ENCODE results near the gene MYH13.

MYH13 gene

DNA sequence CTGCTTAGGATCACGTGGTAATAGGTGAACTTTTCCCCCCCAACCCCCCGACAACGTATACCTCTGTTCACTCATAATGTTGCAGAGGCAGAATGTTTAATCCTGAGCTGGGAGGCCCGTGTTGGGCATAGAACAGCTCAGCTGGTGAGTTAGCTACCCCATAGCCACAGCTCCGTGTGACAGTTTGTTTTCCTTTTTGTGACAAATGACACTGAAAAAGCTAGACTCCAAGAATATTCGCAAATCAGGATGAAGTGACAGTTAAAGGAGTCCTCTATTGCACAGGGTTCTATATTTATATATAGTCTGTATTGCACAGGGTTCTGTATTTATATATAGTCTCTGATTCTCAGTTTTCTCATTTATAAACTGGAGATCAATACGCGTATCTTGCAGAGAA, 33.8 kb downstream of the MYH13 start:
- DNase-seq, result no peak

DNA sequence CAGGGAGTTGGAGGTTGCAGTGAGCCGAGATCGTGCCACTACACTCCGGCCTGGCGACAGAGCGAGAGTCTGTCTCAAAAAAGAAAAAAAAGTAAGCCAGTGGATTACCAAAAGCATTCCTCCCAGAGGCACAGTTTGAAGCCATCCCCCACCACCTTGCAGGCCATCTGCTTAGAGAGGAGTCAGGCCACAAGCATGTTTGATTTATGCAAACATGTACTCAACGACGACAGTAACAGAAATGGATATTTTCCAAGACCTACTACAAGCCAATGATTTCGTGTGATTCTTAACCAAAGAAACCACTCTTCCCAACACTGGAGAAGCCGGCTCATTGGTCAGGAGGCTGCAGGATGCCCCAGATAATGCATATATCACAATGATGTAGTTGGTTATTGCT, 34.8 kb downstream of the MYH13 start:
- DNase-seq, result no peak

DNA sequence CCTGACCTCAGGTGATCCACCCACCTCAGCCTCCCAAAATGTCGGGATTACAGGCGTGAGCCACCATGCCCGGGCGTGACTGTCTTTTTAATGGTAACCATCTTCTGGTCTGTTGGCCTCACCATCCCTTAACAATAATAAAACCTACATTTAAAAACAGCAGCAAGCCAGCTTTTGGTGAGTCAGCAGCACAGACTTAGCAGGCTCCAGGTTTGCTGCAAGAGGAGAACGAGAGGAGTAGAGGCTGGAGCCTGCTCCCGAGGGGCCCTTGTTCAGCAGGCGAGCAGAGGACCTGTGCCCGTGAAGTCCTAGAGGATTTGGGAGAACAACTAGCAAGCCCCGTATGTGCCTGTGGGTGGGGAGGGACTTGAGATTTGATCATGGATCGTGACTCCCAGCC, 35.7 kb downstream of the MYH13 start:
- no peak for DNase-seq

DNA sequence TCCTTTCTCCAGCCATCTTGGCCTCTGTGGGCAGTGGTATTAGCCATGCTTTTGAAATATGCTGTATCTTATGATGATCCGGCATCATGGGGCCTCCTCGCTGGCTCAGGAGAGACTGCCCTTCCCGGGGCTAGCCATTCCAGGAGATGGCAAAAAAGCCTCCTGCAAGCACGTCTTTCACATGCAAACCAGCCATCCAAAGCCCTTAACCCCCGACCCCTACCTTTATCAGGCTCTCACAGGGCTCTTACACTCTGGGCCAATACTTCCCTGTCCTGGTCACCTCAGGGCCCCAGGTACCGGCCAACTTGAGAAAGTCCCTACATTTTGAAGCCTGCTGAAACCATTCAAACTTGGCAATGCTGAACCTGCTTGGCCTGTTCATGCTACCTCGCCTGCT, 36.4 kb downstream of the MYH13 start:
- DNase-seq, result no peak

DNA sequence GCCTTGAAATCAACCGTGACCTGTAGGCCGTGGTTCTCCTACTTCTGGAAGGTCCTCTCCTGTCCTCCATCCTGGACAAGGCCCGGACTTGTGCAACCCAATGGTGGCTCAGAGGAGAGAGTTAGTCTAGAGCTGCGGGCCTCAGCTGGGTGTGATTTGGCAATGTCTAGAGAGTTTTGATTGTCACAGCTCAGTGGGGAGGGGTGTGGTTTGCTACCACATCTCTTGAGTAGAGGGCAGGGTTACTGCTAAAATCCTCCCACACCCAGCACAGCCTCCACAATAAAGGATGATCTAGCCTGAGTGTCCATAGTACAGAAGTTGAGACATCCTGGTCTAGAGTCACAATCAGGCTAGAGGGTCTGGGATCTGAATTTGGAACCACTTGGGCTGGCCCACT, 40.3 kb downstream of the MYH13 start:
- no peak for DNase-seq

DNA sequence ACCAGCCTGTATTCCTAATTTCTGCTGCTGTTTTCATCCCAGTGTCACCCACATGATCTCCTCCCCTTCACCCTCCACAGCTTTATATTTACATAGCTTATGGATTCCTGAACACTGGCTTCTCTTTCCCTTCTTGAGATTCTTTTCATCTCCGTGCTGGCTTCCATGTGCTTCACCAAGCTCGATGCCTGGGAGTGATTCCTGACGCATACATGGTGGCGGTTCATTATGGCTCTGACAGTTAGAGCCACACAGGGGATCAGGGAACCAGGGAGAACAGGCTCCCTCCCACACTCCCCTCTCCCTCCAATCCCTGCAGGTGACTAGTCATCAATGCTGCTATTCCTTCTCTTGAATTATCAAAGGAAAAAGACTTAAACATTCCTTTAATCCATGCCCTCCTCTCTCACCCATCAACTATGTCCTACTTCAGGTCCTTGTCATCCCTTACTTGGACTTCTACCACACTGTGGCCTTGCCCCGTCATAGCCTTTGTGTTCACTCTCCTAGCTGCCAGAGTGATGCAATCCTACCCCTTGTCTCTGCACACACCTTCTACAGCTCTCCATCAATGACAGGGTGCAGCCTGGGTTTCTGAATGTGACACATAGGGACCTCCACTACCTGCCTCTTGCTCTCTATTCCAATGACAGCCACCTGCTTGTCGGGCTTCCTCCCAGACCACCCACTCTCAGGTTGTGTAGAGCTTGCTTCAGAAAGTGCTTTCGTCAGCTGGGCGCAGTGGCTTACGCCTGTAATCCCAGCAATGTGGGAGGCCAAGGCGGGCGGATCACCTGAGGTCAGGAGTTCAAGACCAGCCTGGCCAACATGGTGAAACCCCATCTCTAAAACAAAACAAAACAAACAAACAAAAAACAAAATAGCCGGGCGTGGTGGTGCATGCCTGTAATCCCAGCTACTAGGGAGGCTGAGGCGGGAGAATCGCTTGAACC, 43.6 kb downstream of the MYH13 start:
- no peak for DNase-seq

DNA sequence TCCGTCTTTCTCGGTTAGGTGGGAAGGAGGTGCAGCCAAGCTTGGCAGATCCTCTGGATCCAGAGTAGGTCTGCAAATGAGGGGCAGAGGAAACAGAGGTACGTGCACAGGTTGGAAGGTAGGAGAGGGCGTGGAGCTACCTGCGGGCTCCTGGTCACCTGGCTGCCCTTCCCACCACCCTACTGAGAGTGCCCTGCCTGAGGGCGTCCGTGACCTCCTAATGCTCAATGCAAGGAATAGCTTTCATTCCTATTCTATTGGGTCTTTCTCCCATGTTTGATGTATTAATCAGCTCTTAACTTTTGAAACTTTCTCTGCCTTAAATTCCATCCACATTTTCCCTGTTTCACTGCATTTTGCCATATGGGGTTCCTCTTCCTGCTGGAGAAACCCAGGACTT, 44.6 kb downstream of the MYH13 start:
- no peak for DNase-seq

DNA sequence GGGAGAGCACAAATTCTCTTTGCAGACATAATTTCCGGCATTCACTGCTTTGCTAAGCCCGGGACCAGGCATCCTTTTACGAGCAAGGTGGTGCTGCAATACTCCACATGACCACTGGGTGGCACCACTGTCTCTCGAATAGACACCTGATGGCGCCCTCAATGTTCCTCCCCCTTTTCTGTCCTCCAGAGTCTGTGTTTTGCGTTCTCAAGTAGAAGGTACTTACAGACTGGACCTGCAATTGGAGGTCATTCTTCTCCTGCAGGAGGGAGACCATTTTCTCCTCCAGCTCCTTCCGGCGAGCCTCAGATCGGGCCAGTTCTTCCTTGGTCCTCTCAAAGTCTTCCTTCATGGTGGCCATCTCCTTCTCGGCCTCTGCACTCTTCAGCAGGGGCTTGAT, 45.2 kb downstream of the MYH13 start:
- peak; percentile 90 for DNase-seq

DNA sequence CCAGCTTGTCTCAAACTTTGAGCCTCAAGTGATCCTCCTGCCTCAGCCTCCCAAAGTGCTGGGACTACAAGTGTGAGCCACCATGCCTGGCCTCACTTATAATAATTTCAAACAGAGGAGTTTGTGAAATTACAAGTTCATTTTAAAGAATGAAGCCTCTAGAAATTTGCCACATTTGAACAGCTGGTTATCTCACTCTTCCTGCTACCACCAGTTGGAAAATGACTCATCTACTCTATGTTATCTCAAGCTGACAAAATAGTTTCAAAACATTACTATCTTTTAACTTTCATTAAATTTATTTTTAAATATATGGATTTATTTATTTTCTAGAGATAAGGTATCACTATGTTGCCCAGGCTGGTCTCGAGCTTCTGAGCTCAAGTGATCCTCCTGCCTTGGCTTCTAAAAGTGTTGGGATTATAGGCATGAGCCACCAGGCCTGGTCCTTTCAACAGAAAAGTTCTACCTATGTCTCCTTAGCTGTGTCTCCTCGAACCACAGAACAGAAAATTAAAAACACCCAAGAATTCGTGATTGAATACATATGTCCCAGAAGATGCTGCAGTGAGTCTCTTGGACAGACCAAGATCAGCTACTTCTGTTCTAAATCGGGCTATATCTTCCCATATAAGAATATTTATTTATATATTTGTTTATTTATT, 47.6 kb downstream of the MYH13 start:
- DNase-seq, result no peak

DNA sequence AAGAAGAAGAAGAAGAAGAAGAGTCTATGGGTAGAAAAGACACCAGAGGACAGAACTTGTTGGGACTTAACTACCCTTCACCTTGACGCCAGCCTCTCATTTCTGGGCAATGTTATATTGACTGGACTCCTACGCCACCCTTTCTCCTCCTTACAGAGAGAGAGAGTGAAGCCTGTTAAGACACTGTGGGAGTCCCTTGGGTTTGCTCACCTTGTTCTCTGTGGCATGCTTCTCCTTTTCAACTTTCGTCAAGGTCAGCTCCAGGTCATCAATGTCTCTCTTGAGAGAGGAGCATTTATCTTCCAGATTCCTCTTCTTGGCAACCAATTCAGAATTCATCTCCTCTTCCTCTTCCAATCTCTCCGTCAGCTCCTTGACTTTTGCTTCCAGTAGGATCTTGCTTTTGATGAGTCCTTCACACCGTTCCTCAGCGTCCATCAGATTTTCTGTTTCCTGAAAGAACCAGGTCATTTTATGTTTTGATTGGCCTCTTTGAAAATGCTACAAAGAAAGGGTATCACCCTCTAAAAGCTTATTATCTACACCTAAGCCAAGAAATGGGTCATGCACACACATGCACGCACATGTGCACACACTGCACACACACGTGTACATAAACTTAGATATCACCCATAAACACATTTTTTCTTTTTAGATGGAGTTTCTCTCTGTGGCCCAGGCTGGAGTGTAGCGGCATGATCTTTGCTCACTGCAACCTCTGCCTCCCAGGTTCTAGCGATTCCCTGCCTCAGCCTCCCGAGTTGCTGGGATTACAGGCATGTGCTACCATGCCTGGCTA, 48.8 kb downstream of the MYH13 start:
- no peak for DNase-seq

DNA sequence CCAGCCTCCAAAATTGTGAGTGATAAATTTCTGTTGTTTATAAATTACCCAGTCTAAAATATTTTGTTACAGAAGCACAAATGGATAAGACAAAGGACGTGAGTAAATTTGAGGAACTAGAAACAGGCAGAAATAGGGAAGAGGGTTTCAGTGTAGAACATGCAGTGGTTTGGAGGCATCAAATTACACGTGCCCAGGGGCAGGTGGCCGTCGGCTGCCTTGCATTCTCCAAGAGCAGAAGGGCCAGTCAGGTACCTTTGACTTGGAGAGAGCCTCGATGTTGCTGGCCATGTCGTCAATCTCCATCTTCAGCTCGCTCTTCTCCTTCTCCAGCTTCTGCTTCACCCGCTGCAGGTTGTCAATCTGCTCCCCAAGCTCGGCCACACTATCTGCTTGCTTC, 54.3 kb downstream of the MYH13 start:
- no peak for DNase-seq

DNA sequence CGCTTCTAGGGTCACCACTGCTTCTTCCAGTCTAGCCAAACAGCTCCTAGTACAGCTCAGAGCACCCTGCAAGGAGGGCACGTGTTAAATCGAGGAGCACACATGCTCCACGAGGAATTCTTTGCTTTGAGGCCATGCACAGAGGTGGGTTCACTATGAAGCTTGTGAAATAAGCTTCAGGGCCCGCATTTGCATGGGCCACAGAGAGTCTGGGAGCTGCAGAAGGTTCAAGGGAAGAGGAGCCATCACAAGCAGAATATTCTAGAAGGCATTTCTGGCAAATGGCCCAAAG, 55.3 kb downstream of the MYH13 start:
- DNase-seq, result no peak

DNA sequence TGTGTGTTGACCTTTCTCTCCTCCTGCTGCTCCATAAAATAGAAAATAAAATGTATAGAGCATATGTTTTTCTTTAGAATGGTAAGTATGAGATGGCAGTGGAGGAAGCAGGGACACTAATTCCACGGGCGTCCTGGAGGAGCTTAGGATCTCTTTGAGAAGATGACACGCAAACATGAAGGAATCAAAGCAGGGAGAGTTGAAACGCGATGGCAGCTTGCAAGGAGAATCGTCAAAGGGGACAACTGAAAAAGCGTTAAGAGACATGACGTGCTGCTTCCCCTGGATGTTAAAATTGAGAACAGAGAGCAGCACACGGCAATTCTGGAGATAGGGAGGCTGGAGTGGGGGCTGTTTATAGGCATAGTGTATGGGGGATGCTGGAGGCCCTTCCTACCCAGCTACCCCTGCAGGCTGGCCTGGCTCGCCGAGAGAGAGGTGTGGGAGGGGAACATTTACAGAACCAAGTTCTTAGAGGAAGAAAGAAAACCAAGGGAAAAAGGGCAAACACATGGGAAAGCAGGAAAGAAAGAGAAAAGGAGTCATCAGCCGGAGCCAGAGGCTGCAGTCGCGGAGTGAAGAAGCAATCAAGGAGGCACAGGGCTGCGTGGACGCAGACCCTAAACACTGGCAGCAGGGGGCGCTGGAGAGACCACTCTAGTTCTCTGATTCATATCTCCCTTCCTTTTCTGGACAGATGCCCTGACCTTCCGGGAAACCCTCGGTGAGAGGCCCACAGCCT, 55.8 kb downstream of the MYH13 start:
- DNase-seq, result peak; percentile 76

DNA sequence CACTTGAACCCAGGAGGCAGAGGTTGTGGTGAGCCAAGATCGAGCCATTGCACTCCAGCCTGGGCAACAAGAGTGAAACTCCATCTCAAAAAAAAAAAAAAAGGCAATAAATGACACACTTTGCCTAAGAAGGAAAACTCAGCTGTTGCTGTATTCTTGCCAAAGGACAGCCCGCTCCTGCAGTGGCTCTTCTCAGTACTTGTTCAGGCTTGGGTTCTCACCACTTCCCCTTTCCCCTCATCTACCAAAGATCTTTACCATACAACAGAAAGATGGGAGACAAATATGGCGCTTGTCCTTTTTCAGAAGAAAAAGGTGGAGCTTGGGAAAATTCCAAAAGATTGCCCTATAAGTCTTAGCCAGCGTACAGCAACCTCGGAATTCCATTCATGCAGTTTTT, 58.5 kb downstream of the MYH13 start:
- DNase-seq, result no peak

DNA sequence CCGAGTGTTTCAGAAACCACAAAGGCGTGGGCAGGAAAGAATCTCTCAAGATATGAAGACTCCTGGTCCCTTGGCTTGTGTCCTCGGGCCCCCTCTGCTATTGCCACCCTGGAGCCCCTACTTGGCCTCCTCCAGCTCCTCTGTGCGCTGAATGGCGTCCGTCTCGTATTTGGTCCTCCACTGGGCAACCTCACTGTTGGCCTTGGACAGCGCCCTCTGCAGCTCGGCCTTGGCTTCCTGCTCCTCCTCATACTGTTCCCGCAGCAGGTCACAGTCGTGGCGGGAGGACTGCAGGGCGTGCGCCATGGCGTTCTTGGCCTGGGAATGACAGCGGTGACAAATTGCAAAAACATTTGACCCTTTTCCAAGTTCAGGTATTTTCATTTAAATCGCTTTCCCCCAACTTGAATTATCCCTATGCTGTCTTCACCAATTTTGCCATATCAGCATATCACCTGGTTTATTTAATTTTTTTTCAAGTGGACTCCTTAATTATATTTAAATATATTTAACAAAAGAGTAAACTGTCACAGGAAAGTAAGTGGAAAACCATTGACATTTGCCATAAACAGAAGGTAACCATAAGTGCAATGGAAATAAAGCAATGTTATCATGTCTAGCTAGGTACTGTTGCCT, 59.7 kb downstream of the MYH13 start:
- no peak for DNase-seq

DNA sequence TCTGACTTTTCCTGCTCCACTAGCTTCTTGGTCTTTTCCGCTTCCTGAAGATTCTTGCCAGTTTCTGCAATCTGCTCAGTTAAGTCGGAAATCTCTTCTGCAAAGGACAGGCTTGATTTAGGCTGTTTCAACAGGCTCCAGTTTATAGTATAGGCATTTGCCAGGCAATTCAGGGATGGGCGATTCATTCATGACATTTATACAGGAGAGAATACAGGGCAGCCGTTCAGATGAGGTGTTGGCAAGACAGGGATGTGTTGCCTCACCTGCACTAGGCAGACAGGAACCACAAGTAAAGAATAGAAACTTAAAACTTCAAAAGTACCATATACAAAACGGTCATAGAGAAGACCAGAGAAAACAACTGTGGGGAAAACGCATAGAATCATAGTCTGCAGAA, 61.7 kb downstream of the MYH13 start:
- DNase-seq, result no peak

DNA sequence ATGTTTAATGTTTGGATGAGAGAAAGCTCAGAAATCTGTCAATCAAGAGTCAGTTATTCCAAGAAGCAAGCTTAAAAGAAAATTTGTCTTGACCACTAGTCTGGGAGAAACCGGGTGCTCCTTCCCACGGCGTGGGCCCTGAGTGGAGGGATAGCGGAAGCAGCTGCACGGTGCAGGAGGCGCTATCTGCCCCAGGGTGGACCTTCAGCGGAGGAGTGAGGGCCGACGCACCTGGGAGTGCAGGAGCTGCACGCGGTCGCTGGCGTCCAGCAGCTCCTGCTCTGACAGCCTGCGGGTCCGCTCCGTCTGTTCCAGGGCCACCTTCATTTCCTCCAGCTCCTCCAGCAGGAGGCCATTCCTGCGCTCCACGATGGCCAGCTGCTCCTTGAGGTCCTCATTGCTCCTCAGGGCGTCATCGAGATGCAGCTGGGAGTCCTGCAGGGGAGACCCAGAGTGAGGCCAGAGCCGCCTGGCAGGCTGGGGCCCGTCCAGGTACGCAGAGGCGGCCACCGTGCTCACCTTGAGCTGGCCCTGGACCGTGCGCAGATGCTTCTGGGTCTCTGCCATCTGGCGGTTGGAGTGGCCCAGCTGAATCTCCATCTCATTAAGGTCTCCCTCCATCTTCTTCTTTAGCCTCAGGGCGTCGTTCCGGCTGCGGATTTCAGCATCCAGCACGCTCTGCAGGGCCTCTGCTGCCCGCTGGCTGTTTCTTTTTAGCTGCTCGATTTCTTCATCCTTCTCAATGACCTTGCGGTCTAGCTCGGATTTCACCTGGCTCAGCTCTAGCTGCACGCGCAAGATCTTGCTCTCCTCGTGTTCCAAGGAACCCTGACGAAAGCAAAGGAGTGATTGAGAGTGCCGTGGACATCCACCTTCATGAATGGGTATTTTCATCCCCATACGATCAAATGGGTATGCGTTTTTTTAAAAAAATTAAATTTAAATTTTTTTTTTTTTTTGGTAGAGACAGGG, 63.5 kb downstream of the MYH13 start:
- DNase-seq, result no peak

DNA sequence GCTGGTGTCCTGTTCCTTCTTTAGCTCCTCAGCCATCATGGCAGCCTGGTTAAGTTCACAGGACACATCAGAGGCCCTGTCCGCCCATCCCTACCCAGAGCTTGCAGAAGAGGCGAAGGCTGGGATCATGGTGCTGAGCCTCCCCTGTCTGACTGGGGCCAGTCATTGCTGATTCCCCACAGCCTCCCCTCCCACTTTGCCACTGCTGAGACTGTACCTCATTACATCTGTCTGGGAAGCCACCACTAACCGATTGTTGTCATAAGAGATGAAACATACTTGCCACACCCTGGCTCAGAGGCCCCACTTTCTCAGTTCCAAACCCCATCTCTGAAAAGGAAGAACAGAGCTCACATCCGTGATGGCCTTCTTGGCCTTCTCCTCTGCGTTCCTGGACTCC, 66.2 kb downstream of the MYH13 start:
- DNase-seq, result no peak

DNA sequence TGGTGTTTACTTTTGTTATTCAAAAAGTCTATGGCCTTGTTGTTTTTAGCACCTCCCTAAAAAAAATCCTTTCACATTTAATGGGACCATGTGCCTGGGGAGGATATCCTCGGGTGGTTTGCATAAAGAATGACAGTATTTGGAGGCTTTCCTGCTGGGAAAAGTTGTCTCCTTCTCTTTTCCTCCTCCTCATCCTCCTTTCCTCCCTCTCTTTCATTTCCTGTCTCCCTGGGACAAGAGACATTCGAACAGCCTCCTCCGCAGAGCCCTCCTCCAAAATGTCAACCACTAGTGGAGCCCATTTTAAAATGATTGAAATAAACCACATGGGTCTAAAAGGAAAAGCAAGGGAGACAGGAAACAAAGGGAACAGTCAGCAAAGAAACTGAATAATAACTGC, 67.4 kb downstream of the MYH13 start:
- DNase-seq, result no peak

DNA sequence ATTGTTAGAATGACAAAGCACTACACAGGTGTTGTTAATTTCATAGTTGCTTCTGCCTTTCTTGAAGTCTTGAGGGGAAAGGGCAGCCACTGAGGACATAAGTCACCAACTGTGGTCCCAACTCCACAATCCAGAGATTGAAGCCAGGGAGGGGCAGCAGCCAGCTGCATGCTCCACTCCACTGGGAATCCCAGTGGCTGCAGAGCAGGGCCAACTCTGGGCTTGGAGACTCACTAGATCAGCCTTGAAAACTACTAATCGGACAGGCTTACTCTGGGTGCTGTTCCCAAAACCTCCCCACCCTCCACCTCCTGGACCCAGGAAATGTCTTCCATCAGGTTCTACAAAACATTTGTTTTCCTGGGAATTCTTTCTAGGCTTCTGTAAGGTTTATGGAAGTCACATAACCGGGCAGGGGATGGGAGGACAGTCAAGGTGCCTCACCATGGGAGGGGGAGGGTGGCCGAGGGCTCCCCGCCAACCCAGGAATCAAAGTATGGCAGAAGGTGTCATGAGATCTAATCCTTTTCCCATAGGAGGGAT, 68.0 kb downstream of the MYH13 start:
- DNase-seq, result no peak

DNA sequence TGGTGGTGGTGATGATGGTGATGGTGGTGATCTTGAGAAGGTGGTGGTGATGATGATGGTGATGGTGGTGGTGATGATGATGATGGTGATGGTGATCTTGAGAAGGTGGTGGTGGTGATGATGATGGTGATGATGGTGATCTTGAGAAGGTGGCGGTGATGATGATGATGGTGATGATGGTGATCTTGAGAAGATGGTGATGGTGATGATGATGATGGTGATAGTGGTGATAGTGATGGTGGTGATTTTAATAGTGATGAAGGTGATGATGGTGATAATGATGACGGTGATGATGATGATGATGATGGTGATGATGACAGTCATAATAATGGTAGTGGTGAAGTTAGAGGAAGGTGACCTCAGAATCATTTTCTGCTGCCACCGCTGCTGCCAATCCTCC, 75.1 kb downstream of the MYH13 start:
- DNase-seq, result no peak

Measured in right forelimb (tissue), 1 donor.